Measurements from ENCODE around the gene SLC66A1. TPM values are rescaled to one million over a fixed set of nuclear protein-coding genes. Genes with fewer than 3 reads are reported as not detected.

SLC66A1 gene
- total and polyA plus RNA-seq, 2 donors = 7.7 to 10.3 TPM

- 70% methylated on average over 18 of the region's 18 CpGs for WGBS
- peak; percentile 64 for DNase-seq (ENCODE audit: extremely low spot score)
- no peak overlapping the region for H3K27ac ChIP-seq (ENCODE audit: low read depth)
Observed at GRCh38 chr1:19360843-19361610, 48.9 kb downstream of the SLC66A1 start.

GRCh38 chr1:19361611-19362147, 49.6 kb downstream of the SLC66A1 start:
- H3K27ac ChIP-seq (ENCODE audit: low read depth) = no peak overlapping the region
- no peak for DNase-seq (ENCODE audit: extremely low spot score)
- peaks cover 1% of the 10 kb centered on the region for H3K4me1 ChIP-seq (ENCODE audit: insufficient read depth)
- WGBS = 43% methylated on average over 8 of the region's 8 CpGs
- H3K4me3 ChIP-seq (ENCODE audit: low read depth, low read length) = no peak overlapping the region
- no peaks in the 10 kb centered on the region for H3K36me3 ChIP-seq (ENCODE audit: insufficient read depth)

More at GRCh38 chr1:19360843-19361610, 48.9 kb downstream of the SLC66A1 start:
- Histone ChIP-seq H3K4me3 (ENCODE audit: low read depth, low read length) (no peak overlapping the region), H3K36me3 (ENCODE audit: insufficient read depth) (no peaks in the 10 kb centered on the region), H3K4me1 (ENCODE audit: insufficient read depth) (peaks cover 1% of the 10 kb centered on the region)

- WGBS = 80% methylated on average over 8 of the region's 8 CpGs
- no peak overlapping the region for H3K4me3 ChIP-seq (ENCODE audit: low read depth, low read length)
- H3K36me3 ChIP-seq (ENCODE audit: insufficient read depth) = no peaks in the 10 kb centered on the region
- H3K27ac ChIP-seq (ENCODE audit: low read depth) = no peak overlapping the region
- no peak for DNase-seq (ENCODE audit: extremely low spot score)
- H3K4me1 ChIP-seq (ENCODE audit: insufficient read depth) = peaks cover 1% of the 10 kb centered on the region
Observed at GRCh38 chr1:19363536-19364152, 51.5 kb downstream of the SLC66A1 start.

GRCh38 chr1:19365721-19366120, 53.6 kb downstream of the SLC66A1 start:
- 77% methylated on average over 10 of the region's 10 CpGs for WGBS
- H3K27ac ChIP-seq (ENCODE audit: low read depth) = no peak overlapping the region
- peaks cover 1% of the 10 kb centered on the region for H3K4me1 ChIP-seq (ENCODE audit: insufficient read depth)
- H3K4me3 ChIP-seq (ENCODE audit: low read depth, low read length) = no peak overlapping the region
- DNase-seq (ENCODE audit: extremely low spot score) = no peak
- H3K36me3 ChIP-seq (ENCODE audit: insufficient read depth) = no peaks in the 10 kb centered on the region

GRCh38 chr1:19366599-19367536, 54.7 kb downstream of the SLC66A1 start:
- H3K27ac ChIP-seq (ENCODE audit: low read depth) = no peak overlapping the region
- WGBS = 82% methylated on average over 18 of the region's 18 CpGs
- no peak overlapping the region for H3K4me3 ChIP-seq (ENCODE audit: low read depth, low read length)
- H3K4me1 ChIP-seq (ENCODE audit: insufficient read depth) = peaks cover 1% of the 10 kb centered on the region
- DNase-seq (ENCODE audit: extremely low spot score) = no peak
- H3K36me3 ChIP-seq (ENCODE audit: insufficient read depth) = no peaks in the 10 kb centered on the region

- Histone ChIP-seq H3K4me1 (ENCODE audit: insufficient read depth) (no peaks in the 10 kb centered on the region), H3K36me3 (ENCODE audit: insufficient read depth) (no peaks in the 10 kb centered on the region), H3K4me3 (ENCODE audit: low read depth, low read length) (no peak overlapping the region), H3K27ac (ENCODE audit: low read depth) (no peak overlapping the region)
- 52% methylated on average over 13 of the region's 13 CpGs for WGBS
- DNase-seq (ENCODE audit: extremely low spot score) = no peak
Observed at GRCh38 chr1:19367584-19368041, 55.5 kb downstream of the SLC66A1 start.

GRCh38 chr1:19368050-19368449, 55.9 kb downstream of the SLC66A1 start:
- no peak overlapping the region for H3K4me3 ChIP-seq (ENCODE audit: low read depth, low read length)
- DNase-seq (ENCODE audit: extremely low spot score) = no peak
- no peak overlapping the region for H3K27ac ChIP-seq (ENCODE audit: low read depth)
- H3K4me1 ChIP-seq (ENCODE audit: insufficient read depth) = no peaks in the 10 kb centered on the region
- H3K36me3 ChIP-seq (ENCODE audit: insufficient read depth) = no peaks in the 10 kb centered on the region
- 75% methylated on average over 5 of the region's 5 CpGs for WGBS

GRCh38 chr1:19368964-19369363, 56.8 kb downstream of the SLC66A1 start:
- DNase-seq (ENCODE audit: extremely low spot score) = no peak
- H3K4me1 ChIP-seq (ENCODE audit: insufficient read depth) = no peaks in the 10 kb centered on the region
- no peaks in the 10 kb centered on the region for H3K36me3 ChIP-seq (ENCODE audit: insufficient read depth)
- WGBS = 81% methylated on average over 5 of the region's 5 CpGs
- no peak overlapping the region for H3K4me3 ChIP-seq (ENCODE audit: low read depth, low read length)
- no peak overlapping the region for H3K27ac ChIP-seq (ENCODE audit: low read depth)

GRCh38 chr1:19369396-19370090, 57.4 kb downstream of the SLC66A1 start:
- Histone ChIP-seq H3K4me1 (ENCODE audit: insufficient read depth) (no peaks in the 10 kb centered on the region), H3K4me3 (ENCODE audit: low read depth, low read length) (no peak overlapping the region), H3K27ac (ENCODE audit: low read depth) (no peak overlapping the region), H3K36me3 (ENCODE audit: insufficient read depth) (no peaks in the 10 kb centered on the region)
- DNase-seq (ENCODE audit: extremely low spot score) = no peak
- 84% methylated on average over 16 of the region's 16 CpGs for WGBS

GRCh38 chr1:19370453-19371170, 58.5 kb downstream of the SLC66A1 start:
- DNase-seq (ENCODE audit: extremely low spot score) = no peak
- 81% methylated on average over 13 of the region's 13 CpGs for WGBS

GRCh38 chr1:19371226-19372135, 59.4 kb downstream of the SLC66A1 start:
- Histone ChIP-seq H3K27ac (ENCODE audit: low read depth) (no peak overlapping the region), H3K4me3 (ENCODE audit: low read depth, low read length) (no peak overlapping the region), H3K4me1 (ENCODE audit: insufficient read depth) (no peaks in the 10 kb centered on the region), H3K36me3 (ENCODE audit: insufficient read depth) (no peaks in the 10 kb centered on the region)
- 94% methylated on average over 23 of the region's 23 CpGs for WGBS
- DNase-seq (ENCODE audit: extremely low spot score) = no peak

More at GRCh38 chr1:19370453-19371170, 58.5 kb downstream of the SLC66A1 start:
- no peak overlapping the region for H3K4me3 ChIP-seq (ENCODE audit: low read depth, low read length)
- H3K27ac ChIP-seq (ENCODE audit: low read depth) = no peak overlapping the region
- no peaks in the 10 kb centered on the region for H3K4me1 ChIP-seq (ENCODE audit: insufficient read depth)
- H3K36me3 ChIP-seq (ENCODE audit: insufficient read depth) = no peaks in the 10 kb centered on the region
